Aorta (tissue), 5 donors: Measurements from ENCODE around the gene RAB3GAP2. TPM values are rescaled to one million over a fixed set of nuclear protein-coding genes. Genes with fewer than 3 reads are reported as not detected.
"Not testable (repeated sequence)": the region's sequence is repeated elsewhere in the genome, so short reads cannot be mapped to it uniquely, and the experiment has no call there.

Source experiments
- ATAC-seq: fragments of 200-7000 bp; cut with Tn5 transposase; one replicate; pipeline ENCODE4 v1.9.1; 2022; ENCODE audit warnings: moderate library complexity; ENCODE audit not compliant: low FRiP score
- DNase-seq, 2 donors: peaks; one replicate each; pipeline ENCODE4 v3.0.0-alpha.2; 2020
- H3K27ac ChIP-seq, 2 donors: one replicate each; pipeline ENCODE4 v1.5.1; 2013; ENCODE audit warnings: low read length in 2 of 2, mild to moderate bottlenecking in 2 of 2, moderate library complexity in 2 of 2, control low read depth in 1 of 2, inconsistent platforms in 1 of 2, low read depth in 1 of 2
- H3K27me3 ChIP-seq, 2 donors: one replicate each; pipeline ENCODE4 v1.6.1; 2013; ENCODE audit warnings: control low read depth in 1 of 2, low read length in 1 of 2, mild to moderate bottlenecking in 1 of 2, moderate library complexity in 1 of 2; ENCODE audit not compliant: insufficient read depth in 2 of 2, control insufficient read depth in 1 of 2
- H3K36me3 ChIP-seq, 2 donors: one replicate each; pipeline ENCODE4 v1.6.1; 2013; ENCODE audit warnings: control low read depth in 1 of 2, low read length in 1 of 2, mild to moderate bottlenecking in 1 of 2; ENCODE audit not compliant: insufficient read depth in 2 of 2, control insufficient read depth in 1 of 2
- H3K4me1 ChIP-seq, 2 donors: one replicate each; pipeline ENCODE4 v1.6.1; 2013; ENCODE audit warnings: low read length in 2 of 2, control low read depth in 1 of 2, mild to moderate bottlenecking in 1 of 2, moderate library complexity in 1 of 2; ENCODE audit not compliant: insufficient read depth in 2 of 2, control insufficient read depth in 1 of 2
- H3K4me3 ChIP-seq, 2 donors: one replicate each; pipeline ENCODE4 v1.5.1; 2013; ENCODE audit warnings: low read length in 2 of 2, control low read depth in 1 of 2, mild to moderate bottlenecking in 1 of 2
- H3K9me3 ChIP-seq: one replicate; pipeline ENCODE4 v1.6.1; 2013; ENCODE audit warnings: mild to moderate bottlenecking, low read length; ENCODE audit not compliant: control insufficient read depth
- WGBS, 2 donors: extraction: QIAGEN DNeasy Blood & Tissue Kit; methylation state at CpG; one replicate each; pipeline ENCODE4 v1.1.7; 2013; 5-methylcytosine and 5-hydroxymethylcytosine counted together
- intact Hi-C, 2 donors: fragments of 100-400 bp; cut with DNase I; formaldehyde crosslinking; loops; one replicate each; pipeline versions ENCODE4 v1.14.2 to v1.15.0; 2022
- polyA plus RNA-seq, 2 donors: library from polyadenylated mRNA; stranded (reverse); fragments of 200-250 nt; gene quantifications; one replicate each; pipeline ENCODE4 v1.2.3, GENCODE V29; 2013
- total RNA-seq, 2 donors: library from RNA; stranded (reverse); fragmentation: NEBNext Ultra II Directional; extraction: Animal tissue kit (Norgen Biotek cat#: 25700); gene quantifications; one replicate each; pipeline ENCODE4 v1.2.1, GENCODE V29; 2021
- donor health status: healthy with polysubstance abuse.
- donor health status: Bipolar disorder and iron deficiency.
- donor health status: DM: no; HTN: no; CAD: no.
- donor health status: DM: no; HTN: no; CAD: no.
- donor health status: DM: yes; HTN: yes; CAD: no.

RAB3GAP2 gene
- total and polyA plus RNA-seq, 4 donors, result 6.4 to 44.2 (median 26.3) TPM

DNA sequence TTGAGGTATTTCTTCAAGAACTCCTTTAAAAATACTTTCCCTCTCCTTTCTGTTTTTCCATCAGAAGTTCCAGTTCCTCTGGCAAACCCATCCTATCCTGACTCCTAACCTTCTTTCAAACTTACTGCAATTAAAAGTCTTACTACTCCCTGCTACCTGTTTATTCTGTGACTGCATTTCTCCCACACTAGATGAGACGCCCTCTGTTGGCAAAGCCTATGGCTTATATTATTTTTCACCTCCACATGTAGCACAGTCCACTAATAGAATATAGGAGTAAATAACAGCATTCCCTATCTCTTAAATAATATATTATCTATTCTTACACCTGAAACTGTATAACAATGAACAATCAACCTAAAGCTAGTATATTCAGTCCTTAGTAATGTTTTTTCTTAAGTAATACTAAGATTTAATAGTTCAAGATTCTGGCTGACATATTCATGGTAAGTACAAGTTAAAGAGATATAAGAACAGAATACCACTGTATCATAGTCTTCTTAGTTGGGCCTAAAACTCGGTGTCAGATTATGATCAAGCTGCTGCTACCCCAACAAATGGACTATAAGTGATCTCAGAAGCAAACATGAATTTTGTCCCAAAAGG is 54.8 kb downstream of the RAB3GAP2 start:
- Histone ChIP-seq H3K36me3 (no peaks in the 10 kb centered on the region), H3K27ac (no peak overlapping the region), H3K9me3 (no peaks in the 10 kb centered on the region), H3K4me3 (no peak overlapping the region), H3K4me1 (no peaks in the 10 kb centered on the region), H3K27me3 (no peaks in the 10 kb centered on the region)
- ATAC-seq (no peak), DNase-seq (no peak)
- intact Hi-C loops, result no loop called here
- WGBS, 2 donors, result 57% methylated on average over 2 of the region's 2 CpGs

DNA sequence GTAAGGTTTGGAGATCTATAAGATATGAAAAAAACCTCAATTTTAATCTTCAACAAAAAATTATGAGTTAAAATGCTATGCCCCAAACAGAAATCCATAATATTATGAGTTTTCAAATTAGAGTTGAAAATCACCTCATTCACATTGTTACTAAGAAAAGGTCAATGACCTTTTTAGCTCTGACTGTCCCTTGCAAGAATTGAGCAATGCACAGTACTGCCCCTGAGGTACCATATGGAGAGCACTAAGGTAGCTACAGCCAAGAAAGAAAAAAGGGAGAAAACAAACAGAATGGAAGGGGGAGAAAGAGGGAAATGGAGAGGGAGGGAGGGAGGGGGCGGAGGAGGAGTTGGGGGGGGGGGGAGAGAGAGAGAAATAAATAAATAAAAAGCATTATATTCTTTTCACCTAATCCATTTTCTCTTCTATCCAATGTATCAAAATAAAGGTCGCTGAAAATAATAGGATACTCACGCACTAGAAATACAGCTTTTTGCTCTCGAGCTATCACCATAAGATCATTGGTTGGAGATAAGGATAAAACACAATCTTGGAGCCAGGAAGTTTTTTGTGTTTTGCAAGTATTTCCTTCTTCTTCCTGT is 58.8 kb downstream of the RAB3GAP2 start:
- H3K27me3 ChIP-seq, result no peaks in the 10 kb centered on the region
- no peaks in the 10 kb centered on the region for H3K9me3 ChIP-seq
- H3K4me3 ChIP-seq, result no peak overlapping the region
- 73 to 83% methylated on average over 4 of the region's 4 CpGs for WGBS, 2 donors
- no peaks in the 10 kb centered on the region for H3K36me3 ChIP-seq
- intact Hi-C loops, result no loop called here
- no peaks in the 10 kb centered on the region for H3K4me1 ChIP-seq
- H3K27ac ChIP-seq, result no peak overlapping the region
- no peak for ATAC-seq
- DNase-seq, result no peak

DNA sequence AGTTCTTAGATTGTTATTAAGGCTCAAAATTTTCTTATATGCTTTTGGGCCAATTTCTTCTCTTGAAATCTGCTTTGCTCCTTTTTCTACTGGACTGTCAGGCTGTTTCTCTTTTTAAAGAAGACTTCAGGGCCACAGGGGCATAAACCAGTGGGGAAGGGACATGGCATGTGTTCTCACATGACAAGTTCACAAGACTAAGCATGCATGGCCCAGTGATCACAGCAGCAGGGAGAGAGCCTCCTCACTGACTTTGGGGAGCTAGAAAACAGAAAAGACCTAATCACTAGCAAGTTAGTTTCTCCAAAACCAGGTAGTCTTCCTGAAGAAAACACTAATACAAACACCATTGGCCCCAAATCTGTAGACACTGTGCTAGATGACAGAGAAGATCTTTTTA is 64.8 kb downstream of the RAB3GAP2 start:
- H3K36me3 ChIP-seq, result no peaks in the 10 kb centered on the region
- H3K27me3 ChIP-seq, result no peaks in the 10 kb centered on the region
- DNase-seq, result no peak
- no peak overlapping the region for H3K4me3 ChIP-seq
- intact Hi-C loops, result no loop called here
- H3K27ac ChIP-seq, result peak overlapping the region in 1 of 2 donors; percentile 71
- ATAC-seq, result no peak
- no peaks in the 10 kb centered on the region for H3K4me1 ChIP-seq
- no peaks in the 10 kb centered on the region for H3K9me3 ChIP-seq

DNA sequence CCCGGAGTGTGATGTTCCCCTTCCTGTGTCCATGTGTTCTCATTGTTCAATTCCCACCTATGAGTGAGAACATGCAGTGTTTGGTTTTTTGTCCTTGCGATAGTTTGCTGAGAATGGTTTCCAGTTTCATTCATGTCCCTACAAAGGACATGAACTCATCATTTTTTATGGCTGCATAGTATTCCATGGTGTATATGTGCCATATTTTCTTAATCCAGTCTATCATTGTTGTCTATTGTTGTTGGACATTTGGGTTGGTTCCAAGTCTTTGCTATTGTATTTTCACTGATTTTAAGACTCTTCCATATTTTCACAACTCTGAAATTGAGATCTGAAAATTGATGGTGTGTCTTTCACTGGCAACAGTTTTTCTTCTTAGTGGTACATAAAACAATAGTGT is 67.5 kb downstream of the RAB3GAP2 start:
- H3K4me3 ChIP-seq, DNase-seq, H3K27ac ChIP-seq, ATAC-seq, H3K36me3 ChIP-seq, intact Hi-C loops, H3K4me1 ChIP-seq, H3K9me3 ChIP-seq, H3K27me3 ChIP-seq: not testable (repeated sequence)
- WGBS, 2 donors, result 100% methylated on average over 1 of the region's 2 CpGs

DNA sequence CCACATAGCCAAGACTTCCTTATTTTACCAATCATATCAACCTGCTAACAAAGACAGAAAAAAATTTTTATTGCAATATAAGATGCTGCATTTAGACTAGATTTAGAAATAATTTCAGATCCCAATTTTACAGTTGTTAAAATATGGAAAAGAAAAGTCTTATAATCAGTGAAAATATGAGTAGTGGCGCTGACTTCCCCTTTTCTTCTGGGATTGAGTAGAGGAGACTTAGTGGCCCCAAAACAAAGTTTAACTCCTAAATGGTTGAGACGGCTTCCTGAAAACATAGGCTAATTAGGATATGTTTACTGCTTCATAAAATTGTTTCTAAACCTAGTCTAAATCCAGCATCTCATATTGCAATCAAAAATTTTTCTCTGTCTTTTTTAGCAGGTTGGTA is 68.4 kb downstream of the RAB3GAP2 start:
- WGBS, 2 donors, result 95 to 97% methylated on average over 2 of the region's 2 CpGs
- DNase-seq (no peak), ATAC-seq (no peak)
- H3K27ac ChIP-seq, result no peak overlapping the region
- peaks cover 3 to 9% of the 10 kb centered on the region in 2 donors for H3K36me3 ChIP-seq
- no peaks in the 10 kb centered on the region for H3K9me3 ChIP-seq
- intact Hi-C loops, result no loop called here
- H3K4me1 ChIP-seq, result no peaks in the 10 kb centered on the region
- no peaks in the 10 kb centered on the region for H3K27me3 ChIP-seq
- H3K4me3 ChIP-seq, result no peak overlapping the region

DNA sequence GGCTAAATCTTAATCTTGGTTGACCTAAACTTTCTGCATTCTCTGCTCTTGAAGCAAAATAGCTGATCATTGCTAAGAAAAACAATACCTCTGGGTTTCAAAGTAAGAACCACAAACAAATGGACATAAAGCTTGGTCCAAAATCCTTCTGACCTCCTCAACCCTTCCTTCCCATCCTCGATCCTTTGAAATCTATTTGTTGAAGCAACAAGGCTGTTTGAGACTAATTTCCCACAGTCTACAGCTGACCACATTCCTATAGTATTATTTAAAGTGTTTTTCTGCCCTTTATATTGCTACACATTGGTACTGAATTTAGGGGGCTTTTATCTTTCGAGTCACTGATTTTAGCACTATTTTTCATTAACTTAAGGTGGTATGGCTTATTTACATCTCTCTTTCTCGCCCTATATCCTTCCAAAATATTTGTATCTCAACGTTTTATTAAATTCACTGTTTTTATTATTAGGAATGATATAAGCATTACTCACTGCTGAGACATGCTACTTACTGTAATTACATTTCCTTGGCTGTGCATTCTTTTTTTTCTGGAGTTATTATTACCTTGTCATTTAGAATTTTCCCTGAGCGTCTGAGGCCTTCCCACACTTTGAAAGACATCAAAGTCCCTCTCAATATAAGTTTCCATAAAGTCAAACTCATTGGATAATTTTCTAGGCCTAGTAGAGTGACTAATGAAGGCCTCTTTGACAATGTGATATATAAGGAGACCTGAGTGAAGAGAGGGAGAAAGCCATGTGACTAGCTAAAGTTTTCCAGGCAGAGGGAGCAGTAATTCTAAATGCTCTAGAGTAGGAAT is 73.9 kb downstream of the RAB3GAP2 start:
- Histone ChIP-seq H3K36me3 (peaks cover 3 to 9% of the 10 kb centered on the region in 2 donors), H3K4me1 (no peaks in the 10 kb centered on the region)

DNA sequence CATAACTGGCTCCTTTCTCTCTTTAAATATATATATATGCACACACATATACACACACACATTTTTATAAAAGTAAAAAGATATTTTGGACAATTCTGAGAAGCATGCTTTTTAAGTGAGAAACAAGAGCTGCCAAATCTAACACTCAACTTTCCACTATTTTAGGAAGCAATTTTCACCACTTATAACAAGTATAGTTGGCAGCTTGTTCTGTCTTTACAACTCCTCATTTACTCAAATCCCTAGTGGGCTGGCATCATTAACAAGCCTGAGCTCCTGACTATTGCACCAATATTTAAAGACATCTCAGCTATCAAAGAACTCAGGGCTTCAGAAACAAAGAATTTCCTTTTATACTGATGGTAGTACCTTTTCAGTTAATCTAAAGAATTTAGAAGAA is 76.6 kb downstream of the RAB3GAP2 start:
- DNase-seq, result no peak
- H3K36me3 ChIP-seq, result peaks cover 5 to 14% of the 10 kb centered on the region in 2 donors
- H3K4me3 ChIP-seq, result no peak overlapping the region
- intact Hi-C loops, result no loop called here
- H3K4me1 ChIP-seq, result no peaks in the 10 kb centered on the region
- H3K27ac ChIP-seq, result no peak overlapping the region
- no peaks in the 10 kb centered on the region for H3K9me3 ChIP-seq
- H3K27me3 ChIP-seq, result no peaks in the 10 kb centered on the region
- ATAC-seq, result no peak

More for the DNA sequence above, 73.9 kb downstream of the RAB3GAP2 start:
- 52 to 62% methylated on average over 5 of the region's 5 CpGs for WGBS, 2 donors
- Histone ChIP-seq H3K27ac (no peak overlapping the region), H3K9me3 (no peaks in the 10 kb centered on the region), H3K4me3 (no peak overlapping the region), H3K27me3 (no peaks in the 10 kb centered on the region)
- DNase-seq, result no peak
- ATAC-seq, result no peak
- intact Hi-C loops, result no loop called here

DNA sequence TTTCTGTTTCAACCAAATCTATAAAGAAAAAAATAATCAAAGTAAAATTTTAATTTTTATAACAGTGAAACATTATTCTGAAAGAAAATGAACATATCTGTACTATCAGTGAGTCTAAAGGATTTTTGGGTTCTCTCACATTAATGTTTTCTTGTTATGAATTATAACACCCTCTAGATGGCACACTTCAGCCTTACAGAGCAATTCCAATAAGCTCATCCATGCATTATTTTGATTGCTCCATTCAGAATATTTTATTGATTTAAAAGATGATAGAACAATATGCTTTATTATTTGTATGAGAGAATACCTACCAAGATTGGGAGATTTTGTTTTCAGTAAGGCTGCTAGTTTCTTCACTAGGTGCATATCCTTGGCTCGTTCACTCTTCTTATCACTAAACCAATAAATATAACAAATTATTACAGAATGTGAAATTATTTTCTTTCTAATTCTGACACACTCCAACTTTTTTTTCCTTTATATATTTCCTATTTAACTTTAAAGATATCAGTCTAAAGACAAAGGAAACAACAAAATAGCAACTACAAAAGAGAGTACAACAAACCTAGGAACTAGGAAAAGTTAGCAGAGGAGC is 82.4 kb downstream of the RAB3GAP2 start:
- Histone ChIP-seq H3K4me1 (no peaks in the 10 kb centered on the region), H3K9me3 (no peaks in the 10 kb centered on the region), H3K27me3 (no peaks in the 10 kb centered on the region), H3K27ac (no peak overlapping the region), H3K4me3 (no peak overlapping the region), H3K36me3 (peaks cover 4 to 5% of the 10 kb centered on the region in 2 donors)
- DNase-seq, result no peak
- no peak for ATAC-seq
- WGBS, 2 donors, result 80 to 85% methylated on average over 1 of the region's 1 CpG
- intact Hi-C loops, result no loop called here
